ENCODE data around the gene MTCL3.

Gene MTCL3

DNA sequence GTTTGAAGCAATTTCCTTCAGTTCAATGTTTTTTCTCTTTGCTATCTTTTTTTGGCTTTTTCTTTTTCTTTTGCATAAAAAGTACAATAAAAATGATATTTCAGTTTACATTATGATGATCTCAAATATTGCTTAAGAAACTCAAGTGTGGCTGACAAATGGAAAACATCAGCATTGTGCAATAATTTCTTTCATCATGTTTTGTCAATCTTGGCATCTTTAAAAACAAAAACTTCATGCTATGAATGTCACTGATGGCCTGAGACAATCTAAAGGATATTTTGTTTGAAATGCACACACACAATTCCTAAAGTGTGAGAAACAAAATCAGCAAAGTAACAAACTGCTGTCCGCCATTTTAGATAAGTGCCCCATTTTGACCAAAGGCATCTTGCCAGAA is 13.9 kb upstream of the MTCL3 start:
- H3K9me3 Mint-ChIP-seq: no peaks in the 10 kb centered on the region
- no peak overlapping the region for H3K4me3 Mint-ChIP-seq
- no peaks in the 10 kb centered on the region for H3K4me1 Mint-ChIP-seq
- H3K36me3 Mint-ChIP-seq (ENCODE audit: insufficient read depth): peaks cover 1% of the 10 kb centered on the region
- no peak overlapping the region for H3K27ac Mint-ChIP-seq (ENCODE audit: low read depth)
- no peak for ATAC-seq (replicated peaks; ENCODE audit: extremely low read depth, poor library complexity, severe bottlenecking)
- peaks cover 36% of the 10 kb centered on the region for H3K27me3 Mint-ChIP-seq
- DNase-seq (ENCODE audit: low spot score in 2 of 2): no peak

DNA sequence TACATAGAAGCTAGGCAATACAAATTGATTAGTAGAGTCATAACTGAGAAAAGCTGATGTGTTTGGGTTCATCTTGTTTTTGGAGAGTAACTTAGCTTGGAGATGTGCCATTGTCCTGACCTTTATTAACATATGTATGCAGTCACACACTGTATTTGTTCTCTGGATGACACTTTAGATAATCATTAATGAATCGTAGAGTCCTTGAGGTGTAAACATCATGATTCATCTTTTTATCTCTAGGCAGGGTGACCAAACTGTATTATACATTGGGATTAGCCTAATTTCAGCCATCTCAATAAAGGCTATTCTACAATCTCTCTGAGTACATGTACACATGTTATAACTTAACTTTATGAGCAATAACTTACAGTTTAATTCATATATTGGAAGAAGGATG is 3.6 kb upstream of the MTCL3 start:
- DNase-seq (ENCODE audit: low spot score in 2 of 2) (no peak), ATAC-seq (replicated peaks; ENCODE audit: extremely low read depth, poor library complexity, severe bottlenecking) (no peak)
- Mint-ChIP-seq H3K36me3 (ENCODE audit: insufficient read depth) (peaks cover 1% of the 10 kb centered on the region), H3K9me3 (no peaks in the 10 kb centered on the region), H3K27ac (ENCODE audit: low read depth) (no peak overlapping the region), H3K4me1 (peaks cover 5% of the 10 kb centered on the region), H3K27me3 (peaks cover 88% of the 10 kb centered on the region), H3K4me3 (no peak overlapping the region)

DNA sequence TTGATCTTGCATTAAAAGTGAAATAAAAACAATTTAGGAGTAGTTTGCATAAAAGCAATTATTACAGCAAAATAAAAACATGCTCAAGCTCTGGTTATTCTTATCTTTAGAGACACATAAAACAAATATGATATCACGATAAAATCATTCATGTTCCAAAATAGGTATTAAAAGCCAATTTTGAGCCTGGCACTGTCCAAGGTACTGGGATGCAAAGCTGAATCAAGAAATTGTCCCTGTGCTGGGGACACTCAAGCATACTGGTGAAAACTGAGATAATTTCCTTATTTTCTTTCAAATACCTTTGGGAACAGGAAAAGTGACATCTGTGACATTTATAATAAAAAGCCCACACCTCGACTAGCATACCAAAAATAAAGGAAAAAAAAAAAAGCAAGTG is 931 bp upstream of the MTCL3 start:
- DNase-seq (ENCODE audit: low spot score in 2 of 2) (no peak), ATAC-seq (replicated peaks; ENCODE audit: extremely low read depth, poor library complexity, severe bottlenecking) (no peak)
- Mint-ChIP-seq H3K36me3 (ENCODE audit: insufficient read depth) (peaks cover 4% of the 10 kb centered on the region), H3K4me3 (no peak overlapping the region), H3K27me3 (peaks cover 64% of the 10 kb centered on the region), H3K4me1 (peaks cover 19% of the 10 kb centered on the region), H3K9me3 (no peaks in the 10 kb centered on the region), H3K27ac (ENCODE audit: low read depth) (no peak overlapping the region)

DNA sequence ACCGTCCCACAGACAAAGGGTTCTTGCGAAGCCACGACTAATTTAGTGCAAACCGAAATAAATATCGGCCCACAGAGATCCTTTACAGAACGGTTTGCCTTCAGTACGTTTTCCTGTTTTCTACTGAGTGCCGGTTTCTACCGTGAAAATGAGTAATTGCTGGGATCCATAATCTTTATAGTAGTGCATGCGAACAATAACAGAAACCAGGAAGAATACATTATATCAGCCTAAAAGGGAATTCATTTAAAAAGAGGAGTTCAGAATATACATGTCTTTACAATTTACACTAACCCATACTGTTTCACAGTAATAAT is 292 bp upstream of the MTCL3 start:
- H3K9me3 Mint-ChIP-seq: no peaks in the 10 kb centered on the region
- ATAC-seq (replicated peaks; ENCODE audit: extremely low read depth, poor library complexity, severe bottlenecking) (no peak), DNase-seq (ENCODE audit: low spot score in 2 of 2) (no peak)
- H3K4me3 Mint-ChIP-seq: peak overlapping the region; percentile 38
- peaks cover 4% of the 10 kb centered on the region for H3K36me3 Mint-ChIP-seq (ENCODE audit: insufficient read depth)
- H3K4me1 Mint-ChIP-seq: peaks cover 25% of the 10 kb centered on the region
- H3K27me3 Mint-ChIP-seq: peaks cover 57% of the 10 kb centered on the region
- H3K27ac Mint-ChIP-seq (ENCODE audit: low read depth): no peak overlapping the region

DNA sequence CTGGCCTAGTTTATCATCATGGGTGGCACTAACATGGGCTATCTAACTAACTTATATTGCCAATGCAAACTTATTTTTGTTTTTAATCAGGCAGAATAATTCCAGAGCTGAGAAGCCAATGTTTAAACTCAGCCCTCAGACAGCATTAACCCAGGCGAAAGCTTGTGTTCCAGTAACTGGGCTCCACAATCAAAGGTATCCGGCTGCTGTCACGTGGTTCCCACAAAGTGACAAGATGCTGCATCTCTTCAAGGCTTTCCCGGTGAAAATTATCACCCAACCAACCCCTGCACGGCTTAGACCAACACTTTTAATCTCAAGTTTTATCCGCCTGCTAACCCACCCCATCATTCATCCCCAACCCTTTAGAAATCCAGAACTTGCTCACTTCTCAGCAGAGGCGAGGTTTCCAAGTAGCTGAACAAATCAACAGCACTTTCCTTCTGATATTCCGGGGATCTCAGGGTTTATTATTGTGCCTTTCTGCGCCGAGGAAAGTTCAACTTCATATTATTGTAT is 885 bp downstream of the MTCL3 start:
- Mint-ChIP-seq H3K4me3 (no peak overlapping the region), H3K9me3 (no peaks in the 10 kb centered on the region)
- ATAC-seq (replicated peaks; ENCODE audit: extremely low read depth, poor library complexity, severe bottlenecking): no peak

DNA sequence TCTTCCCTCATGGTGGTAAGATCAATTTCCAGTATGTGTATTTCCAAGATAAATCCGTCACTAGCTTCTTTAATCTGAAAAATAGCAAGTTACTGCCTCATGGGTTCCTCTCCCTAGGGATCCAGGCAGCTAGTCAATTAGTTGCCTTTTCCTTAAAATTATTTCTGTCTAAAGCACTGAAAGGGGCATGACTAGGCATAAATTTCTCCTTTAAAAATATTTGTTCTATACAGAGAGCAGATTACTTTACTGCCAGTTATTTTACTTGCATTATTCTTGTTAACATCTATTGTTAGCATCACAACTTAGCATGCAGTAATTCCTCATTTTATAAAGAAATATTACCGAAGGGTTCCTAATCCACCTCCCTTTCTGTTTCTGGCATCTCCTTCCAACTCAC is 1.4 kb downstream of the MTCL3 start:
- no peak for ATAC-seq (replicated peaks; ENCODE audit: extremely low read depth, poor library complexity, severe bottlenecking)
- no peak overlapping the region for H3K27ac Mint-ChIP-seq (ENCODE audit: low read depth)
- H3K4me1 Mint-ChIP-seq: peaks cover 29% of the 10 kb centered on the region
- H3K9me3 Mint-ChIP-seq: no peaks in the 10 kb centered on the region
- peaks cover 3% of the 10 kb centered on the region for H3K36me3 Mint-ChIP-seq (ENCODE audit: insufficient read depth)
- H3K4me3 Mint-ChIP-seq: no peak overlapping the region
- DNase-seq (ENCODE audit: low spot score in 2 of 2): no peak
- H3K27me3 Mint-ChIP-seq: peaks cover 40% of the 10 kb centered on the region

More for the DNA sequence above, 885 bp downstream of the MTCL3 start:
- H3K4me1 Mint-ChIP-seq: peaks cover 29% of the 10 kb centered on the region
- no peak overlapping the region for H3K27ac Mint-ChIP-seq (ENCODE audit: low read depth)
- peaks cover 46% of the 10 kb centered on the region for H3K27me3 Mint-ChIP-seq
- H3K36me3 Mint-ChIP-seq (ENCODE audit: insufficient read depth): peaks cover 3% of the 10 kb centered on the region
- DNase-seq (ENCODE audit: low spot score in 2 of 2): no peak

DNA sequence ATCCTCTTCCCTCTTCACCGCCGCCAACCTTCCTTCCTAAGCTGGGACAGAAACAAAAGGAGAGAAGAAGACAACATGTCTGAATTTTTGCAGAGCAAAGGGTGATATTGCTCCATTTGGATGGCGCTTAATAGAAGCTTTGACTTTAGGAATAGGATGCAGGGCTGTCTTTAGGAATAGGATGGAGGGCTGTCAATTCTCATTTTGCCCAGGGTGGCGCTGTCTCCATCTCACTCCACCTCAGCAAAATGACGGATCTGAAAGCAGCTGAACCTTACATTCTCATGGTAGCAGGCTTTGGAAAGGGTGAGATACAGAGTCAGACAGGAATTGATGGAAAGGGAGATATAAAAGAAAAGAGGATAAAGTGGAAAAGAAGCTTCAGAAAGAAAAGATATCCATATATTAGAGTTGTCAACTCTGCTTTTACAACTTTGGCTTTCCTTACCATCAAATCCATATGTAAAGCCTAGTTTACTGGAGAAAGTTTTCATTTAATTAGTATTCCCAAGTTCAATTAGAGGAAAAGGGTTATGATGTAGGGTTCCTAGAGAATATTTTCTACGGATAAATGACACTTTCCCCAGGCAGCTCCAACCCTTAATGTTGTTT is 2.4 kb downstream of the MTCL3 start:
- Mint-ChIP-seq H3K27me3 (peaks cover 31% of the 10 kb centered on the region), H3K4me3 (peak overlapping the region; percentile 85), H3K36me3 (ENCODE audit: insufficient read depth) (peaks cover 3% of the 10 kb centered on the region), H3K27ac (ENCODE audit: low read depth) (peak overlapping the region; percentile 56), H3K9me3 (no peaks in the 10 kb centered on the region), H3K4me1 (peaks cover 29% of the 10 kb centered on the region)
- peak; percentile 65 for ATAC-seq (replicated peaks; ENCODE audit: extremely low read depth, poor library complexity, severe bottlenecking)
- DNase-seq (ENCODE audit: low spot score in 2 of 2): peak in 1 of 2 donors; percentile 10

DNA sequence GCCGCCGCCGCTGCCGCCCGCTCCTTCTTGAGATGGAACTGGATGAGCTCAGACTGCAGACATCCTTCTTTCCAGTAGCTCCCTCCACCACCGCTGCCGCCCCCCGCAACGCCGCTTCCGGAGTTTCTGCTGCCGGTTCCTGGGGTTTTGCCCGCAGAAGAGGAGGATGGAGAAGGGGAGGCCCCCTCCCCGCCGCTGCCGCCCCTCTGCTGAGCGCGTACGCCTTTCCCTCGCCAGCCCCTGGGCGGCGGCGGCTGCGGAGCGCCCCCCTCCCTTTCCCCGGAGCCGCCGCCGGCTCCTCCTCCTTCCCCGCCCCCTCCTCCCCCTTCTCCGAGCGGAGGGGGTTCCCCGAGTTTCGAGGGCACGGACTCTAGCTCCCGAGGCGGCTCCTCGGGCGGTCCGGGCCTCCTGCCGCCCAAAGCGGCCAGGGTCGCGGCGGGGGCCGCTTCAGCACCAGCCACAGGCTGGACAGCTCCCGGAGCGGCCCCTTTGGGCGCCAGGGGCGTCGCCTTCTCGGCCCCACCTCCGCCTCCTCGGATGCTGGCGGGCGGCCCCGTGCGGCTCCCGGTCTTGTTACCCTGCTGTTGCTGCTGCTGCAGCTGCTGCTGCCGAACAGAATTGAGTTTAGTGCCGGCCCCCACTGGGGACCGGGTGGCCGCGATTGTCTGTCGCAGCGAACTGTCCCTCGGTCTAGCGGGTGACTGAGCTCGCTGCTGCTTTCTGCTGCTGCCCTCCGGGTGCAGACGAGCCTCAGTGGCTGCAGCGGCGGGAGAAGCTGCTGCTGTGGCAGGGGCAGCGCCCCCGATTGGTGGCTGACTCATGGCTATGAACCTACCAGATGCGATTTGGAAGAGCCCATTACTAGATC is 3.1 kb downstream of the MTCL3 start:
- no peaks in the 10 kb centered on the region for H3K9me3 Mint-ChIP-seq
- H3K4me1 Mint-ChIP-seq: peaks cover 29% of the 10 kb centered on the region
- peak overlapping the region; percentile 85 for H3K4me3 Mint-ChIP-seq
- peak overlapping the region; percentile 56 for H3K27ac Mint-ChIP-seq (ENCODE audit: low read depth)
- DNase-seq (ENCODE audit: low spot score in 2 of 2) (peak; percentile 57 to 61), ATAC-seq (replicated peaks; ENCODE audit: extremely low read depth, poor library complexity, severe bottlenecking) (peak; percentile 77)
- peaks cover 3% of the 10 kb centered on the region for H3K36me3 Mint-ChIP-seq (ENCODE audit: insufficient read depth)
- peaks cover 23% of the 10 kb centered on the region for H3K27me3 Mint-ChIP-seq

DNA sequence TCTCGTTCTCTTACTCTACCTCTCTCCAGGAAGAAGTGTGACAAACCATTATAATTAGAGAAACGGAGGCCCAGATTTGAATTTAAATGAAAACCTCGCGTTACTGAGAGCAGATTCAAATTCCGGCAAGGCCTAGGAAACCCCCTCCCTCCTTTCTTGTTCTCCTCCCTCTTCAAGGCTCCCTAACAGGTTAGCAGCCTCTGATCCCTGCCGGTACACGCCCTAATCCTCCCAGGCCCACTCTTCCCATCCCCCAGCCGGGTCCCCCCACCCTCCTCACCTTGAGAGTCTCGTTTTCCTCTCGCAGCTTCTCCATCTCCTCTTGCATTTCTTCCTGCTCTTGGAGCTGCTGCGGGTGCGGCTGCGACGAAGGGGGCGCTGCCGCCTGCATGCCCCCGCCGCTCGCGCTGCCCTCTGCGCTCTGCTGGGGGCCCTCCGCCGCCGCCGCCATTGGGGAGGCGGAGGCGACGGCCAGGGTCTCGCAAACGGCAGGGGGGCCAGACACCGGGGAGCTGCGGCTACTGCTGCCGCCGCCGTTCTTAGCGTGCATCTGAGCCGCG is 3.8 kb downstream of the MTCL3 start:
- peak overlapping the region; percentile 2 for H3K27ac Mint-ChIP-seq (ENCODE audit: low read depth)

DNA sequence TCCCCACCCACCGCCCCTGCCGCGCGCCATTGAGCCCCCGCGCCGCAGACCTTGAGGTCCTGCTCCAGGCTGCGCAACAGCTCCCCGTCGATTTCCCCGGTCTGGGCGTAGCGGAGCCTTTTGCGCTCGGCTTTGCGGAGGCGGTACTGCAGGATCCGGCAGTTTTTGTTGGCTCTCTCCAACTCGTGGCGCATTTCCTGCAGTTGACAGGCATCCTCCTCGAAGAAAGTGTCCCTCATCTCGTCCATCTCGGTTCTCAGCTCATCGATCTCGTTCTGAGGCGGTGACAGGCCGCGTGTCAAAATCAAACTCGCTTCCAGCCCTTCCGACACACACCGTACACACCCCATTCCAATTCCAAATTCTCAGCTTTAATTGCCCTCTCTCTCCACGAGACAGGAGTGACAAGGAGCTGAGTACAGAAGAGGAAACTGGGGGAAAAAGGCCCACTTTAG is 4.3 kb downstream of the MTCL3 start:
- peaks cover 16% of the 10 kb centered on the region for H3K27me3 Mint-ChIP-seq
- H3K9me3 Mint-ChIP-seq: no peaks in the 10 kb centered on the region
- no peak for ATAC-seq (replicated peaks; ENCODE audit: extremely low read depth, poor library complexity, severe bottlenecking)
- DNase-seq (ENCODE audit: low spot score in 2 of 2): peak in 1 of 2 donors; percentile 10
- peaks cover 29% of the 10 kb centered on the region for H3K4me1 Mint-ChIP-seq
- peaks cover 3% of the 10 kb centered on the region for H3K36me3 Mint-ChIP-seq (ENCODE audit: insufficient read depth)
- H3K27ac Mint-ChIP-seq (ENCODE audit: low read depth): peak overlapping the region; percentile 2
- peak overlapping the region; percentile 85 for H3K4me3 Mint-ChIP-seq

More for the DNA sequence above, 3.8 kb downstream of the MTCL3 start:
- Mint-ChIP-seq H3K4me3 (peak overlapping the region; percentile 85), H3K4me1 (peaks cover 29% of the 10 kb centered on the region), H3K9me3 (no peaks in the 10 kb centered on the region), H3K27me3 (peaks cover 21% of the 10 kb centered on the region), H3K36me3 (ENCODE audit: insufficient read depth) (peaks cover 3% of the 10 kb centered on the region)
- DNase-seq (ENCODE audit: low spot score in 2 of 2) (no peak), ATAC-seq (replicated peaks; ENCODE audit: extremely low read depth, poor library complexity, severe bottlenecking) (peak; percentile 21)

DNA sequence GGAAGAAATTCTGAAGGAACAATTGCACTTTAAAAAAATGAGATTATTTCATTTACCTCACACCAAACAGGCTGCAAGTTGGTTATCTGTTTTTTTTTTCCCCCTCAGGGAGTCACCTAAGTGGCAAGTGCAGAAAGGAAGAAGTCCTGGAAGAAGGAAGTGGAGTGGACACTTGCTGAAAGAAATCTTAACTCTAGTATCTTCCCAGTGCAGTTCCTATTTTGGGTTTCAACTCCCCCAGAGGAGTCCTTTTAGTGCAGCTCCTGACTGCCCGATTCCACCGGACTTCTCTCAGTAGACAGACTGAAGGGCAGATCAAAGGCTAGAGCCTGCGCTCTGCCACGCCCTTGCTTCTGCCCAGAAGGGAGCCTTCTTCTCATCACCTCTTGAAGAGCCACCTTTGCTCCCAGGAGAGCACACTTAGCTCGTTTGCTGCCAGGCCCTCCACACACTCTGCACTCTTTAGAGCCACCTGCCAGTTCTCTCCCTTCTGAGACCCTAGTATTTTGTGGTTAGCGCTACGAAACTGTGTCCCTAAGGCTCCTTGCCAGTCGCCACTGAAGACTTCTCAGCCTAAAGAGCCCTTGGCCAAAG is 4.9 kb downstream of the MTCL3 start:
- H3K9me3 Mint-ChIP-seq: no peaks in the 10 kb centered on the region
- peaks cover 26% of the 10 kb centered on the region for H3K4me1 Mint-ChIP-seq
- H3K27me3 Mint-ChIP-seq: peaks cover 10% of the 10 kb centered on the region
- no peak for DNase-seq (ENCODE audit: low spot score in 2 of 2)
- H3K27ac Mint-ChIP-seq (ENCODE audit: low read depth): no peak overlapping the region
- H3K36me3 Mint-ChIP-seq (ENCODE audit: insufficient read depth): peaks cover 3% of the 10 kb centered on the region
- peak overlapping the region; percentile 85 for H3K4me3 Mint-ChIP-seq
- no peak for ATAC-seq (replicated peaks; ENCODE audit: extremely low read depth, poor library complexity, severe bottlenecking)

DNA sequence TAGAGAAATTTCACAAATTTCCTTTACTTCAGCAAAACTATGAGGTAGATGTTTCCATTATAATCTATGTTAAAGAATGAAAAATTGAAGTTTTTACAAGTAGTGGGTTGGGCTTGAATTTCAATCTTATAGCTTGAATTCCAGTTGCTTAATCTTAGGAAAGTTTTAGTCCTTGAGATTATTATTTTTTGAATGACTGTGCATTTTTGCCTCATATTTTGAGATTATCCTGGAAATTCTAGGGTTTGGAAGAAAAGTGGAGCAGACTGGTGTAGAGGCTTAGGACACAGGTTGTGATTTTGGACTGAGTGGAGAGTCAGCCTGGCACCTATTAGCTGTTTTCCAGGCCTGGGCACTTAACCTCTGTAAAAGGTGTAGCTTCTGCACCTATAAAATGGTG is 5.7 kb downstream of the MTCL3 start:
- Mint-ChIP-seq H3K36me3 (ENCODE audit: insufficient read depth) (peaks cover 5% of the 10 kb centered on the region), H3K9me3 (no peaks in the 10 kb centered on the region), H3K4me3 (no peak overlapping the region), H3K4me1 (peaks cover 24% of the 10 kb centered on the region), H3K27me3 (peaks cover 2% of the 10 kb centered on the region), H3K27ac (ENCODE audit: low read depth) (no peak overlapping the region)
- ATAC-seq (replicated peaks; ENCODE audit: extremely low read depth, poor library complexity, severe bottlenecking) (no peak), DNase-seq (ENCODE audit: low spot score in 2 of 2) (no peak)
